MCF 10A (cell line): ENCODE measurements around the gene LCE3D. TPM values are rescaled to one million over a fixed set of nuclear protein-coding genes. Genes with fewer than 3 reads are reported as not detected.
"Not testable (repeated sequence)": the region's sequence is repeated elsewhere in the genome, so short reads cannot be mapped to it uniquely, and the experiment has no call there.

ENCODE experiments used
- BruUV-seq: library from RNA; stranded (reverse); fragments of 400-500 nt; replicated peaks from 2 replicates; lab custom pipeline; 2021; lab: Mats Ljungman, UMichigan
- CTCF ChIA-PET: fragments of 300-600 bp; sonication (Branson Sonifier 250); formaldehyde crosslinking; extraction: SDS; loops from one replicate; lab custom pipeline; 2021; ENCODE audit warnings: antibody characterized with exemption, inconsistent platforms; lab: Yijun Ruan, JAX
- POLR2A ChIA-PET: fragments of 300-600, 350-650 bp; sonication (Branson Sonifier 250); formaldehyde crosslinking; extraction: SDS; loops from one replicate; lab custom pipeline; 2020; ENCODE audit warnings: antibody characterized with exemption, inconsistent platforms; lab: Yijun Ruan, JAX
- DNase-seq: peaks from one replicate; pipeline ENCODE4 v3.0.0-alpha.2; 2018; ENCODE audit not compliant: unreplicated experiment
- H3K27ac Mint-ChIP-seq: one replicate; pipeline ENCODE4 v1.8.0; 2022; ENCODE audit warnings: mild to moderate bottlenecking, low read depth, mixed read lengths; ENCODE audit not compliant: unreplicated experiment
- H3K27me3 Mint-ChIP-seq: one replicate; pipeline ENCODE4 v1.8.0; 2022; ENCODE audit warnings: mixed read lengths; ENCODE audit not compliant: insufficient read depth, unreplicated experiment
- H3K36me3 Mint-ChIP-seq: one replicate; pipeline ENCODE4 v1.8.0; 2022; ENCODE audit warnings: mild to moderate bottlenecking, moderate library complexity, mixed read lengths; ENCODE audit not compliant: insufficient read depth, unreplicated experiment
- H3K4me1 Mint-ChIP-seq: one replicate; pipeline ENCODE4 v1.8.0; 2022; ENCODE audit warnings: mixed read lengths; ENCODE audit not compliant: insufficient read depth, unreplicated experiment
- H3K4me3 Mint-ChIP-seq: one replicate; pipeline ENCODE4 v1.8.0; 2022; ENCODE audit warnings: mild to moderate bottlenecking, moderate library complexity, mixed read lengths; ENCODE audit not compliant: unreplicated experiment
- H3K9me3 Mint-ChIP-seq: one replicate; pipeline ENCODE4 v1.8.0; 2022; ENCODE audit warnings: mixed read lengths; ENCODE audit not compliant: unreplicated experiment
- CTCF ChIP-seq: fragments of 200-600 bp; IDR thresholded peaks from one replicate; pipeline ENCODE4 v1.8.0; 2022; ENCODE audit warnings: antibody characterized with exemption, mild to moderate bottlenecking; ENCODE audit not compliant: unreplicated experiment
- intact Hi-C: fragments of 100-400 bp; cut with micrococcal nuclease; formaldehyde crosslinking; loops from 2 replicates; pipeline ENCODE4 v1.14.1; 2022
- total RNA-seq: library from RNA; stranded (reverse); gene quantifications from 2 replicates; pipeline ENCODE4 v1.2.3, GENCODE V29; 2022

LCE3D gene
- total RNA-seq, 1 experiment from 2014 or later: 0.75 TPM

- Mint-ChIP-seq H3K36me3 (no peaks in the 10 kb centered on the region), H3K27me3 (no peaks in the 10 kb centered on the region), H3K4me1 (peaks cover 3% of the 10 kb centered on the region), H3K27ac (no peak overlapping the region), H3K4me3 (no peak overlapping the region), H3K9me3 (no peaks in the 10 kb centered on the region)
- intact Hi-C loops: no loop called here
- POLR2A ChIA-PET: no interaction called here
- CTCF ChIA-PET: no interaction called here
- DNase-seq: no peak
- no peak for TF ChIP-seq CTCF
- BruUV-seq: no TSS peak
Observed at GRCh38 chr1:152585586-152585985, 5.3 kb upstream of the LCE3D start.

- Mint-ChIP-seq H3K4me1 (peaks cover 12% of the 10 kb centered on the region), H3K27ac (no peak overlapping the region), H3K36me3 (no peaks in the 10 kb centered on the region), H3K9me3 (no peaks in the 10 kb centered on the region), H3K4me3 (no peak overlapping the region), H3K27me3 (no peaks in the 10 kb centered on the region)
- DNase-seq: peak; percentile 52
- no TSS peak for BruUV-seq
- ChIA-PET POLR2A (interaction anchor here (0.6 kb wide), 1 partner anchor 35 kb away, joined by 3 read pairs; no protein-coding TSS in a partner anchor), CTCF (interaction anchor here (0.7 to 1.1 kb wide), 2 partner anchors 50 to 71 kb away, joined by 3 to 4 read pairs; no protein-coding TSS in a partner anchor)
- no peak for TF ChIP-seq CTCF
- intact Hi-C loops: no loop called here
Observed at GRCh38 chr1:152582647-152583046, 2.3 kb upstream of the LCE3D start.

GRCh38 chr1:152579526-152579925 lies 790 bp downstream of the LCE3D start:
- H3K9me3 Mint-ChIP-seq, intact Hi-C loops, H3K27me3 Mint-ChIP-seq, H3K27ac Mint-ChIP-seq, H3K36me3 Mint-ChIP-seq, BruUV-seq, H3K4me3 Mint-ChIP-seq, DNase-seq: not testable (repeated sequence)
- H3K4me1 Mint-ChIP-seq: peaks cover 12% of the 10 kb centered on the region
- ChIA-PET CTCF (interaction anchor here (0.6 to 3.0 kb wide), 7 partner anchors 10 to 613 kb away, joined by 3 to 18 read pairs (median 4); partner anchors contain the start of gene LCE3A), POLR2A (interaction anchor here (0.6 to 1.1 kb wide), 4 partner anchors 55 to 911 kb away, joined by 3 to 4 read pairs (median 3); no protein-coding TSS in a partner anchor)

GRCh38 chr1:152577168-152577567 lies 3.1 kb downstream of the LCE3D start:
- Mint-ChIP-seq H3K4me3 (no peak overlapping the region), H3K36me3 (no peaks in the 10 kb centered on the region), H3K27ac (no peak overlapping the region), H3K4me1 (peaks cover 12% of the 10 kb centered on the region), H3K27me3 (no peaks in the 10 kb centered on the region), H3K9me3 (no peaks in the 10 kb centered on the region)
- no peak for DNase-seq
- POLR2A ChIA-PET: interaction anchor here (1.0 kb wide), 1 partner anchor 41 kb away, joined by 3 read pairs; no protein-coding TSS in a partner anchor
- CTCF ChIA-PET: interaction anchor here (0.6 to 2.6 kb wide), 5 partner anchors 41 to 293 kb away, joined by 3 to 18 read pairs (median 3); partner anchors contain the start of gene LCE3A
- BruUV-seq: no TSS peak
- intact Hi-C loops: no loop called here
- TF ChIP-seq CTCF: no peak
